ENCODE results near the gene CFAP69.

- TF ChIP-seq YY1 (IDR thresholded peaks at IDR 0.05; ENCODE audit: extremely low read depth, insufficient replicate concordance, low read depth, low read length): no peak
- TF ChIP-seq POLR2AphosphoS5 (IDR thresholded peaks at IDR 0.05; ENCODE audit: low read depth, low read length): no peak
- TF ChIP-seq JUND (IDR thresholded peaks at IDR 0.05): no peak
- no peak for TF ChIP-seq RAD21 (IDR thresholded peaks at IDR 0.05; ENCODE audit: low read depth)
- no peak for TF ChIP-seq CTCF (IDR thresholded peaks at IDR 0.05 in 2 of 3, conservative IDR thresholded peaks at IDR 0.05 in 1 of 3; ENCODE audit: borderline replicate concordance in 1 of 3, insufficient read depth in 1 of 3, low read depth in 2 of 3, low read length in 2 of 3)
- TF ChIP-seq POLR2A (IDR thresholded peaks at IDR 0.05; ENCODE audit: borderline replicate concordance, extremely low read depth, insufficient read depth, insufficient read length): no peak
- no peak for TF ChIP-seq SIN3A (IDR thresholded peaks at IDR 0.05; ENCODE audit: low read depth)
- no peak for TF ChIP-seq EZH2 (IDR thresholded peaks at IDR 0.05)
Observed at GRCh38 chr7:90269163-90269562, 24.2 kb downstream of the CFAP69 start.
